HG02870 (cell line): Measurements from ENCODE around the gene OXNAD1.

Experiments
- ATAC-seq: cut with Tn5 transposase; IDR thresholded peaks from one replicate; pipeline ENCODE4 v1.9.1; 2021; ENCODE audit warnings: mild to moderate bottlenecking, moderate library complexity; ENCODE audit not compliant: unreplicated experiment

OXNAD1 gene

GRCh38 chr3:16325850-16326249 lies 60.8 kb downstream of the OXNAD1 start:
- ATAC-seq, result no peak

GRCh38 chr3:16326724-16327349 lies 61.8 kb downstream of the OXNAD1 start:
- ATAC-seq, result no peak

GRCh38 chr3:16328124-16328523 lies 63.1 kb downstream of the OXNAD1 start:
- no peak for ATAC-seq

- no peak for ATAC-seq
Observed at GRCh38 chr3:16329036-16329825, 64.2 kb downstream of the OXNAD1 start.

- no peak for ATAC-seq
Observed at GRCh38 chr3:16329826-16330129, 64.8 kb downstream of the OXNAD1 start.

- no peak for ATAC-seq
Observed at GRCh38 chr3:16330351-16330750, 65.3 kb downstream of the OXNAD1 start.

GRCh38 chr3:16331319-16331883 lies 66.4 kb downstream of the OXNAD1 start:
- no peak for ATAC-seq

GRCh38 chr3:16332904-16333426 lies 68.0 kb downstream of the OXNAD1 start:
- no peak for ATAC-seq

GRCh38 chr3:16334909-16335308 lies 69.9 kb downstream of the OXNAD1 start:
- ATAC-seq, result no peak

- no peak for ATAC-seq
Observed at GRCh38 chr3:16335333-16335732, 70.3 kb downstream of the OXNAD1 start.

GRCh38 chr3:16335772-16336645 lies 71.0 kb downstream of the OXNAD1 start:
- no peak for ATAC-seq

- ATAC-seq, result no peak
Observed at GRCh38 chr3:16336825-16337224, 71.8 kb downstream of the OXNAD1 start.

GRCh38 chr3:16337856-16338540 lies 73.0 kb downstream of the OXNAD1 start:
- peak; percentile 73 for ATAC-seq

- peak; percentile 50 for ATAC-seq
Observed at GRCh38 chr3:16338999-16339398, 74.0 kb downstream of the OXNAD1 start.

GRCh38 chr3:16343101-16343500 lies 78.1 kb downstream of the OXNAD1 start:
- ATAC-seq, result no peak

- ATAC-seq, result no peak
Observed at GRCh38 chr3:16346413-16347081, 81.5 kb downstream of the OXNAD1 start.

GRCh38 chr3:16347548-16347947 lies 82.5 kb downstream of the OXNAD1 start:
- no peak for ATAC-seq

- ATAC-seq, result no peak
Observed at GRCh38 chr3:16349986-16350596, 85.1 kb downstream of the OXNAD1 start.

GRCh38 chr3:16350597-16351318 lies 85.7 kb downstream of the OXNAD1 start:
- no peak for ATAC-seq
